ENCODE data around the gene AKAP13.

The AKAP13 gene

DNA sequence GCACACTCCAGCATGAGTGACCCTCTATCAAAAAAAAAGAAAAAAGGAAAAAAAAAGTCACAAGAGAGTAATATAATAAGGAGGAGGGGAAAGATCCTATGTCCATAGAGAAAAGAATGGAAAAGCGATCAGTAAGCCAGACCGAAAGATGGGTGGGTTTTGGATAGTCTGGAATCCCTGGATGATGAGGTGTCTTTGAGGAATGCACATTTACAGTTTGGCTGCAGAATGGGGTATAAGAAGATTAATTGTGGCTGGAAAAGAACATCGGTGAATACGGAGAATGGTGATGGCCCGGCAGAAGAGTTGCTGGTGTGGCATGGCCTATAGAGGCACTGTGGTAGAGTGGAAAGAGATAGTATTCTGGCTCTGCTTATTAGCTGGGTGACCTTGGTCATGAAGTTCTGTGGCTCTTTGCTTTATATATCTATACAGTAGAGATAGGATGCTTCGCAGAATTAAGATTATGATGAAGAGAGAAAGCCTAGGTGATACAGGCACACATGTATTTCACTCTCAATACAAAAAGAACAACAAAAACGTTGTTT lies 187.9 kb downstream of the AKAP13 start:
- TF ChIP-seq EZH2phosphoT487 (conservative IDR thresholded peaks at IDR 0.05; ENCODE audit: low read length) = no peak
- TF ChIP-seq, protein P1, sequence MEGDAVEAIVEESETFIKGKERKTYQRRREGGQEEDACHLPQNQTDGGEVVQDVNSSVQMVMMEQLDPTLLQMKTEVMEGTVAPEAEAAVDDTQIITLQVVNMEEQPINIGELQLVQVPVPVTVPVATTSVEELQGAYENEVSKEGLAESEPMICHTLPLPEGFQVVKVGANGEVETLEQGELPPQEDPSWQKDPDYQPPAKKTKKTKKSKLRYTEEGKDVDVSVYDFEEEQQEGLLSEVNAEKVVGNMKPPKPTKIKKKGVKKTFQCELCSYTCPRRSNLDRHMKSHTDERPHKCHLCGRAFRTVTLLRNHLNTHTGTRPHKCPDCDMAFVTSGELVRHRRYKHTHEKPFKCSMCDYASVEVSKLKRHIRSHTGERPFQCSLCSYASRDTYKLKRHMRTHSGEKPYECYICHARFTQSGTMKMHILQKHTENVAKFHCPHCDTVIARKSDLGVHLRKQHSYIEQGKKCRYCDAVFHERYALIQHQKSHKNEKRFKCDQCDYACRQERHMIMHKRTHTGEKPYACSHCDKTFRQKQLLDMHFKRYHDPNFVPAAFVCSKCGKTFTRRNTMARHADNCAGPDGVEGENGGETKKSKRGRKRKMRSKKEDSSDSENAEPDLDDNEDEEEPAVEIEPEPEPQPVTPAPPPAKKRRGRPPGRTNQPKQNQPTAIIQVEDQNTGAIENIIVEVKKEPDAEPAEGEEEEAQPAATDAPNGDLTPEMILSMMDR (IDR thresholded peaks at IDR 0.05; ENCODE audit: insufficient read depth, low read length, poor library complexity, severe bottlenecking) = no peak
- Histone ChIP-seq H3K9me2 (replicated peaks; ENCODE audit: insufficient read depth, low read length) (no peaks in the 10 kb centered on the region), H3K4me2 (ENCODE audit: low read depth, low read length, poor library complexity, severe bottlenecking) (no peak overlapping the region), H3K27me3 (ENCODE audit: low read length) (no peaks in the 10 kb centered on the region), H3K27ac (ENCODE audit: low read depth, low read length) (no peak overlapping the region), H2AFZ (ENCODE audit: low read depth, low read length, severe bottlenecking) (no peak overlapping the region), H3K36me3 (ENCODE audit: low read length) (peaks cover 6% of the 10 kb centered on the region; the same call in 1 of the 2 replicates), H3F3A (ENCODE audit: insufficient read depth) (0 out of 2 replicates have a peak, but pooled peaks cover 4% of the 10 kb centered on the region), H3K79me2 (ENCODE audit: insufficient read depth, low read length) (peaks cover 75% of the 10 kb centered on the region), H4K20me1 (ENCODE audit: low read depth, low read length) (peaks cover 6% of the 10 kb centered on the region), H3K4me3 (ENCODE audit: insufficient read depth, low read length, poor library complexity, severe bottlenecking) (no peak overlapping the region), H3K9ac (ENCODE audit: low read length) (no peak overlapping the region), H3K9me3 (ENCODE audit: insufficient read depth, low read length) (no peaks in the 10 kb centered on the region)

DNA sequence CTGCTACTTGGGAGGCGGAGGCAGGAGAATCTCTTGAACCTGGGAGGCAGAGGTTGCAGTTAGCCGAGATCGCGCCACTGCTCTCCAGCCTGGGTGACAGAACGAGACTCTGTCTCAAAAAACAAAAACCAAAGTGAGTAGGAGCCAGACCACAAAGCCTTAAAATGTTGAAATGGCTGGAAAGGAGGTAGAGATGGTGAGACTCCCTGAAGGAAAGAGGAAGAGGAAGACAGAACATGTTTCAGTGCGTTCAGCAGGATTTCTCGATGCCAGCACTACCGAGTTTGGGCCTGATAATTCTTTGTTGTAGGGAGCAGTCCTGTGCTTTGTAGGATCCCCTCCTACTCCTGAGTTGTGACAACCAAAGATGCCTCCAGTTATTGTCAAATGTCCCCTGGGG lies 189.9 kb downstream of the AKAP13 start:
- Histone ChIP-seq H3K79me2 (ENCODE audit: insufficient read depth, low read length) (peaks cover 76% of the 10 kb centered on the region), H3K9me2 (replicated peaks; ENCODE audit: insufficient read depth, low read length) (no peaks in the 10 kb centered on the region), H3K27ac (ENCODE audit: low read depth, low read length) (no peak overlapping the region), H2AFZ (ENCODE audit: low read depth, low read length, severe bottlenecking) (no peak overlapping the region), H3K4me3 (ENCODE audit: insufficient read depth, low read length, poor library complexity, severe bottlenecking) (no peak overlapping the region), H3F3A (ENCODE audit: insufficient read depth) (peaks cover 4% of the 10 kb centered on the region; the same call in 1 of the 2 replicates), H3K27me3 (ENCODE audit: low read length) (no peaks in the 10 kb centered on the region), H3K9me3 (ENCODE audit: insufficient read depth, low read length) (no peaks in the 10 kb centered on the region), H3K36me3 (ENCODE audit: low read length) (0 out of 2 replicates have a peak, but pooled peaks cover 4% of the 10 kb centered on the region), H3K9ac (ENCODE audit: low read length) (no peak overlapping the region), H3K4me2 (ENCODE audit: low read depth, low read length, poor library complexity, severe bottlenecking) (no peak overlapping the region), H4K20me1 (ENCODE audit: low read depth, low read length) (no peaks in the 10 kb centered on the region; the same call in 1 of the 2 replicates)
- TF ChIP-seq EZH2phosphoT487 (conservative IDR thresholded peaks at IDR 0.05; ENCODE audit: low read length) = no peak
- TF ChIP-seq, protein P1 (IDR thresholded peaks at IDR 0.05; ENCODE audit: insufficient read depth, low read length, poor library complexity, severe bottlenecking) = no peak

DNA sequence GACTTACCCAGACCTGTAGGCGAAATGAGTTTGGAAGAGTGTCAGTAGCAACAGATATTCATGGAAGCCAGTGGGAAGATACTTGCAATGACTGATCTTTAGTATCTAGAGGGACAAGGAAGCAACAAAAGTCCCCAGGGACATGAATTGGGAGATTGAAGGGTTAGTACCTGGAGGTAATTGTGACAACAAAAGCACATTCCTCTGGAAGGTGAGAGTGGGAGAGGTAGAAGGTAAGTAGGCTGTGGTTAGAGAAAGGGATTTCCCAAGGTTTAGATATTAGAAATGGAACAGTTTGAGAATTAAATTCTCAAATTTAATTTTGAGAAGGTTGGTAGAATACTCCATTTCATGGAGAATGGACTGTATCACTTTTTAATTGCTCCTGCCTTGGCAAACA lies 191.4 kb downstream of the AKAP13 start:
- Histone ChIP-seq H3K36me3 (ENCODE audit: low read length) (peaks cover 13% of the 10 kb centered on the region; the same call in 1 of the 2 replicates), H3K27ac (ENCODE audit: low read depth, low read length) (no peak overlapping the region), H3K4me3 (ENCODE audit: insufficient read depth, low read length, poor library complexity, severe bottlenecking) (no peak overlapping the region), H4K20me1 (ENCODE audit: low read depth, low read length) (no peaks in the 10 kb centered on the region; the same call in 1 of the 2 replicates), H3K9me2 (replicated peaks; ENCODE audit: insufficient read depth, low read length) (no peaks in the 10 kb centered on the region), H3K9ac (ENCODE audit: low read length) (no peak overlapping the region), H3F3A (ENCODE audit: insufficient read depth) (peaks cover 8% of the 10 kb centered on the region; the same call in 1 of the 2 replicates), H3K79me2 (ENCODE audit: insufficient read depth, low read length) (peaks cover 71% of the 10 kb centered on the region), H2AFZ (ENCODE audit: low read depth, low read length, severe bottlenecking) (no peak overlapping the region), H3K27me3 (ENCODE audit: low read length) (no peaks in the 10 kb centered on the region), H3K9me3 (ENCODE audit: insufficient read depth, low read length) (no peaks in the 10 kb centered on the region), H3K4me2 (ENCODE audit: low read depth, low read length, poor library complexity, severe bottlenecking) (no peak overlapping the region)
- TF ChIP-seq, protein P1 (IDR thresholded peaks at IDR 0.05; ENCODE audit: insufficient read depth, low read length, poor library complexity, severe bottlenecking) = no peak
- TF ChIP-seq EZH2phosphoT487 (conservative IDR thresholded peaks at IDR 0.05; ENCODE audit: low read length) = no peak

All from SU-DHL-6 (cell line).